HEK293 (cell line): ENCODE results near the gene NCOA7.

Experiments
- BCL11B ChIP-seq: fragments of 450-650 bp; formaldehyde crosslinking; IDR thresholded peaks from 2 replicates; pipeline ENCODE4 v1.5.1; 2016; ENCODE audit warnings: low read depth, missing biosample characterization, missing genetic modification characterization
- FEZF1 ChIP-seq: fragments of 450-650 bp; formaldehyde crosslinking; IDR thresholded peaks from 2 replicates; pipeline ENCODE4 v1.5.1; 2016; ENCODE audit warnings: missing biosample characterization, missing genetic modification characterization
- GFI1B ChIP-seq: fragments of 450-650 bp; formaldehyde crosslinking; IDR thresholded peaks from 2 replicates; pipeline ENCODE4 v1.5.1; 2016; ENCODE audit warnings: missing biosample characterization, missing genetic modification characterization
- GLI4 ChIP-seq: fragments of 450-650 bp; formaldehyde crosslinking; IDR thresholded peaks from 2 replicates; pipeline ENCODE4 v1.5.1; 2016; ENCODE audit warnings: missing biosample characterization, missing genetic modification characterization
- KLF10 ChIP-seq: fragments of 450-650 bp; IDR thresholded peaks from 2 replicates; pipeline ENCODE4 v1.5.1; 2018; ENCODE audit warnings: missing biosample characterization, mild to moderate bottlenecking, missing genetic modification characterization
- KLF16 ChIP-seq: fragments of 450-650 bp; formaldehyde crosslinking; IDR thresholded peaks from 2 replicates; pipeline ENCODE4 v1.5.1; 2017; ENCODE audit warnings: missing biosample characterization, missing genetic modification characterization
- MZF1 ChIP-seq: fragments of 450-650 bp; formaldehyde crosslinking; IDR thresholded peaks from 2 replicates; pipeline ENCODE4 v1.5.1; 2017; ENCODE audit warnings: missing biosample characterization, missing genetic modification characterization, borderline replicate concordance
- OSR2 ChIP-seq: fragments of 450-650 bp; formaldehyde crosslinking; IDR thresholded peaks from 2 replicates; pipeline ENCODE4 v1.5.1; 2016; ENCODE audit warnings: missing biosample characterization, missing genetic modification characterization
- SP7 ChIP-seq: fragments of 450-650 bp; formaldehyde crosslinking; IDR thresholded peaks from 2 replicates; pipeline ENCODE4 v1.5.1; 2016; ENCODE audit warnings: missing biosample characterization, missing genetic modification characterization
- TRIM28 ChIP-seq: IDR thresholded peaks from 2 replicates; pipeline ENCODE4 v1.6.1; 2011; ENCODE audit warnings: low read length, control low read depth, borderline replicate concordance
- ZBTB10 ChIP-seq: fragments of 450-650 bp; formaldehyde crosslinking; IDR thresholded peaks from 2 replicates; pipeline ENCODE4 v1.5.1; 2016; ENCODE audit warnings: missing biosample characterization, missing genetic modification characterization
- ZEB2 ChIP-seq: fragments of 450-650 bp; formaldehyde crosslinking; IDR thresholded peaks from 2 replicates; pipeline ENCODE4 v1.5.1; 2016; ENCODE audit warnings: missing biosample characterization, missing genetic modification characterization
- ZFP37 ChIP-seq: fragments of 450-650 bp; formaldehyde crosslinking; IDR thresholded peaks from 2 replicates; pipeline ENCODE4 v1.5.1; 2016; ENCODE audit warnings: missing biosample characterization, missing genetic modification characterization
- ZIC2 ChIP-seq: fragments of 450-650 bp; formaldehyde crosslinking; IDR thresholded peaks from 2 replicates; pipeline ENCODE4 v1.5.1; 2016; ENCODE audit warnings: missing biosample characterization, missing genetic modification characterization
- ZNF112 ChIP-seq: fragments of 450-650 bp; formaldehyde crosslinking; IDR thresholded peaks from 2 replicates; pipeline ENCODE4 v1.5.0; 2017; ENCODE audit warnings: missing biosample characterization, missing genetic modification characterization
- ZNF114 ChIP-seq: fragments of 450-650 bp; formaldehyde crosslinking; IDR thresholded peaks from 2 replicates; pipeline ENCODE4 v1.5.0; 2017; ENCODE audit warnings: missing biosample characterization, missing genetic modification characterization
- ZNF133 ChIP-seq: fragments of 450-650 bp; formaldehyde crosslinking; IDR thresholded peaks from 2 replicates; pipeline ENCODE4 v1.5.1; 2016; ENCODE audit warnings: missing biosample characterization, missing genetic modification characterization
- ZNF146 ChIP-seq: fragments of 450-650 bp; formaldehyde crosslinking; IDR thresholded peaks from 2 replicates; pipeline ENCODE4 v1.5.1; 2016; ENCODE audit warnings: missing biosample characterization, missing genetic modification characterization
- ZNF169 ChIP-seq: fragments of 450-650 bp; formaldehyde crosslinking; IDR thresholded peaks from 2 replicates; pipeline ENCODE4 v1.5.1; 2016; ENCODE audit warnings: missing biosample characterization, missing genetic modification characterization
- ZNF202 ChIP-seq: fragments of 450-650 bp; formaldehyde crosslinking; IDR thresholded peaks from 2 replicates; pipeline ENCODE4 v1.5.1; 2016; ENCODE audit warnings: missing biosample characterization, missing genetic modification characterization, borderline replicate concordance
- ZNF211 ChIP-seq: fragments of 450-650 bp; formaldehyde crosslinking; IDR thresholded peaks from 2 replicates; pipeline ENCODE4 v1.5.1; 2016; ENCODE audit warnings: low read depth, missing biosample characterization, missing genetic modification characterization
- ZNF239 ChIP-seq: fragments of 450-650 bp; formaldehyde crosslinking; IDR thresholded peaks from 2 replicates; pipeline ENCODE4 v1.5.1; 2016; ENCODE audit warnings: missing biosample characterization, missing genetic modification characterization
- ZNF266 ChIP-seq: fragments of 450-650 bp; formaldehyde crosslinking; IDR thresholded peaks from 2 replicates; pipeline ENCODE4 v1.5.1; 2016; ENCODE audit warnings: missing biosample characterization, missing genetic modification characterization, low read depth
- ZNF354C ChIP-seq: fragments of 450-650 bp; formaldehyde crosslinking; IDR thresholded peaks from 2 replicates; pipeline ENCODE4 v1.5.1; 2016; ENCODE audit warnings: missing biosample characterization, missing genetic modification characterization, low read depth, borderline replicate concordance
- ZNF449 ChIP-seq: fragments of 450-650 bp; formaldehyde crosslinking; IDR thresholded peaks from 2 replicates; pipeline ENCODE4 v1.5.1; 2017; ENCODE audit warnings: missing biosample characterization, mild to moderate bottlenecking, missing genetic modification characterization, moderate library complexity
- ZNF501 ChIP-seq: fragments of 450-650 bp; formaldehyde crosslinking; IDR thresholded peaks from 2 replicates; pipeline ENCODE4 v1.5.1; 2016; ENCODE audit warnings: missing biosample characterization, missing genetic modification characterization
- ZNF510 ChIP-seq: fragments of 450-650 bp; formaldehyde crosslinking; IDR thresholded peaks from 2 replicates; pipeline ENCODE4 v1.5.1; 2018; ENCODE audit warnings: mild to moderate bottlenecking, missing genetic modification characterization, missing biosample characterization; ENCODE audit not compliant: insufficient replicate concordance
- ZNF530 ChIP-seq: fragments of 450-650 bp; formaldehyde crosslinking; IDR thresholded peaks from 2 replicates; pipeline ENCODE4 v1.5.1; 2016; ENCODE audit warnings: low read depth, missing biosample characterization, missing genetic modification characterization
- ZNF558 ChIP-seq: fragments of 450-650 bp; formaldehyde crosslinking; IDR thresholded peaks from 2 replicates; pipeline ENCODE4 v1.5.1; 2016; ENCODE audit warnings: missing biosample characterization, missing genetic modification characterization
- ZNF585B ChIP-seq: fragments of 450-650 bp; formaldehyde crosslinking; IDR thresholded peaks from 2 replicates; pipeline ENCODE4 v1.5.1; 2016; ENCODE audit warnings: missing biosample characterization, missing genetic modification characterization
- ZNF596 ChIP-seq: fragments of 450-650 bp; IDR thresholded peaks from 2 replicates; pipeline ENCODE4 v1.5.0; 2018; ENCODE audit warnings: missing biosample characterization, mild to moderate bottlenecking, missing genetic modification characterization, moderate library complexity
- ZNF701 ChIP-seq: fragments of 450-650 bp; formaldehyde crosslinking; IDR thresholded peaks from 2 replicates; pipeline ENCODE4 v1.5.1; 2016; ENCODE audit warnings: missing biosample characterization, missing genetic modification characterization
- ZNF704 ChIP-seq: fragments of 450-650 bp; formaldehyde crosslinking; IDR thresholded peaks from 2 replicates; pipeline ENCODE4 v1.5.1; 2016; ENCODE audit warnings: missing biosample characterization, missing genetic modification characterization
- ZNF785 ChIP-seq: fragments of 450-650 bp; formaldehyde crosslinking; IDR thresholded peaks from 2 replicates; pipeline ENCODE4 v1.5.1; 2016; ENCODE audit warnings: missing biosample characterization, missing genetic modification characterization
- ZNF837 ChIP-seq: fragments of 450-650 bp; formaldehyde crosslinking; IDR thresholded peaks from 2 replicates; pipeline ENCODE4 v1.5.1; 2016; ENCODE audit warnings: missing biosample characterization, missing genetic modification characterization
- ZSCAN30 ChIP-seq: fragments of 450-650 bp; IDR thresholded peaks from 2 replicates; pipeline ENCODE4 v1.5.1; 2018; ENCODE audit warnings: missing biosample characterization, mild to moderate bottlenecking, missing genetic modification characterization, moderate library complexity

Gene NCOA7

GRCh38 chr6:125956506-125957390, 166.0 kb downstream of the NCOA7 start, which contains the start of gene HINT3 (continued):
- TF ChIP-seq ZEB2 (tag by site-specific recombination) = peak; percentile 99
- no peak for TF ChIP-seq ZNF239 (tag by site-specific recombination)
- TF ChIP-seq BCL11B = 0 out of 2 replicates have a peak, but pooled peaks have one; percentile 55
- no peak for TF ChIP-seq ZNF354C (tag by site-specific recombination)
- peak; percentile 98 for TF ChIP-seq ZFP37 (tag by site-specific recombination)
- TF ChIP-seq ZNF530 (tag by site-specific recombination) = no peak
- TF ChIP-seq ZNF704 (tag by site-specific recombination) = no peak
- no peak for TF ChIP-seq ZNF133
- TF ChIP-seq ZNF112 = no peak
- TF ChIP-seq ZBTB10 = peak; percentile 66; the same call in 1 of the 2 replicates
- TF ChIP-seq TRIM28 = peak; percentile 93
- TF ChIP-seq ZNF449 = peak; percentile 15
- 0 out of 2 replicates have a peak, but pooled peaks have one; percentile 18 for TF ChIP-seq ZNF701 (tag by site-specific recombination)
- TF ChIP-seq ZNF146 (tag by site-specific recombination) = 0 out of 2 replicates have a peak, but pooled peaks have one; percentile 40
- no peak for TF ChIP-seq ZNF266 (tag by site-specific recombination)
- TF ChIP-seq ZNF558 (tag by site-specific recombination) = peak; percentile 55; the same call in 1 of the 2 replicates
- TF ChIP-seq KLF10 (tag by site-specific recombination) = peak; percentile 28; the same call in 1 of the 2 replicates
- peak; percentile 82; the same call in 1 of the 2 replicates for TF ChIP-seq ZIC2
- TF ChIP-seq ZNF211 (tag by site-specific recombination) = no peak
- no peak for TF ChIP-seq ZNF585B (tag by site-specific recombination)
- TF ChIP-seq ZNF114 (tag by site-specific recombination) = no peak
- peak; percentile 86 for TF ChIP-seq ZNF785 (tag by site-specific recombination)
- TF ChIP-seq ZNF510 (tag by site-specific recombination) = peak; percentile 15
- peak; percentile 41 for TF ChIP-seq OSR2
- 0 out of 2 replicates have a peak, but pooled peaks have one; percentile 9 for TF ChIP-seq MZF1 (tag by site-specific recombination)
- TF ChIP-seq ZNF501 = peak; percentile 99
- peak; percentile 11; the same call in 1 of the 2 replicates for TF ChIP-seq FEZF1 (tag by site-specific recombination)
- no peak for TF ChIP-seq ZNF169 (tag by site-specific recombination)
- no peak for TF ChIP-seq ZNF596
- peak; percentile 97 for TF ChIP-seq ZSCAN30 (tag by site-specific recombination)
- peak; percentile 94; the same call in 1 of the 2 replicates for TF ChIP-seq KLF16
- TF ChIP-seq ZNF202 (tag by site-specific recombination) = no peak
- TF ChIP-seq GFI1B = no peak
- TF ChIP-seq SP7 (tag by site-specific recombination) = peak; percentile 90
- TF ChIP-seq GLI4 (tag by site-specific recombination) = peak; percentile 24; the same call in 1 of the 2 replicates
- no peak for TF ChIP-seq ZNF837 (tag by site-specific recombination)
